Measurements from ENCODE around the gene JAK1. TPM values are rescaled to one million over a fixed set of nuclear protein-coding genes. Genes with fewer than 3 reads are reported as not detected.

The JAK1 gene
- total and polyA plus RNA-seq, 10 of the 15 experiments (the other 5 are each of a cell fraction or from before 2014, with no cell fraction given) = 9.6 to 45.5 (median 35.7) TPM

GRCh38 chr1:64882574-64883255 is 83.6 kb downstream of the JAK1 start (continued):
- TF ChIP-seq PKNOX1 (IDR thresholded peaks at IDR 0.05) = no peak
- no peak for TF ChIP-seq NFYB (IDR thresholded peaks at IDR 0.05; ENCODE audit: insufficient read depth, low read depth, low read length)
- peak; percentile 29; the same call in 1 of the 2 replicates for TF ChIP-seq IKZF1 (conservative IDR thresholded peaks at IDR 0.05)
- peak; percentile 65 for TF ChIP-seq CREM (IDR thresholded peaks at IDR 0.05; ENCODE audit: low read depth)
- TF ChIP-seq STAT3 (IDR thresholded peaks at IDR 0.05; ENCODE audit: low read depth, low read length) = no peak
- no peak for TF ChIP-seq ZNF217 (IDR thresholded peaks at IDR 0.05)
- no peak for TF ChIP-seq CEBPB (IDR thresholded peaks at IDR 0.05; ENCODE audit: borderline replicate concordance in 1 of 2, low read depth in 2 of 2, low read length in 2 of 2)
- TF ChIP-seq LARP7 (IDR thresholded peaks at IDR 0.05) = no peak
- no peak for TF ChIP-seq E2F8 (IDR thresholded peaks at IDR 0.05; ENCODE audit: low read depth, partially characterized antibody)
- TF ChIP-seq ZSCAN29 (IDR thresholded peaks at IDR 0.05) = no peak
- no peak for TF ChIP-seq CEBPZ (IDR thresholded peaks at IDR 0.05; ENCODE audit: low read depth, low read length)
- no peak for TF ChIP-seq SRF (IDR thresholded peaks at IDR 0.05; ENCODE audit: low read depth in 2 of 2, low read length in 2 of 2)
- TF ChIP-seq IKZF2 (IDR thresholded peaks at IDR 0.05) = peak; percentile 41 to 69; a peak in 3 of 4 replicates
- TF ChIP-seq EZH2 (IDR thresholded peaks at IDR 0.05; ENCODE audit: borderline replicate concordance, control insufficient read depth, low read depth, low read length) = no peak
- TF ChIP-seq SUPT20H (IDR thresholded peaks at IDR 0.05; ENCODE audit: borderline replicate concordance, control insufficient read depth, low read depth, low read length) = no peak
- TF ChIP-seq EED (IDR thresholded peaks at IDR 0.05; ENCODE audit: low read depth) = peak; percentile 62
- no peak; the same call in 1 of the 2 replicates for TF ChIP-seq MTA3 (IDR thresholded peaks at IDR 0.05; ENCODE audit: borderline replicate concordance, low read length)
- no peak for TF ChIP-seq RBBP5 (conservative IDR thresholded peaks at IDR 0.05)
- no peak for TF ChIP-seq IRF5 (IDR thresholded peaks at IDR 0.05; ENCODE audit: borderline replicate concordance)
- no peak for TF ChIP-seq NKRF (conservative IDR thresholded peaks at IDR 0.05)
